HCT116 (cell line): ENCODE measurements around the gene SLCO2B1. TPM values are rescaled to one million over a fixed set of nuclear protein-coding genes. Genes with fewer than 3 reads are reported as not detected.

Experiments
- ATAC-seq: fragments of 200-7000 bp; cut with Tn5 transposase; 2 replicates; pipeline ENCODE4 v1.9.1; 2020; ENCODE audit warnings: mild to moderate bottlenecking, moderate library complexity
- BruUV-seq: library from RNA; stranded (reverse); fragments of 400-500 nt; replicated peaks from 2 replicates; lab custom pipeline; 2021; lab: Mats Ljungman, UMichigan
- CTCF ChIA-PET: fragments of 300-600 bp; sonication (Branson Sonifier 250); formaldehyde crosslinking; loops from one replicate; lab custom pipeline; 2021; ENCODE audit warnings: antibody characterized with exemption; lab: Charles Lee
- POLR2A ChIA-PET: fragments of 300-600, 350-600 bp; sonication (Branson Sonifier 250); formaldehyde crosslinking; loops from one replicate; lab custom pipeline; 2021; ENCODE audit warnings: antibody characterized with exemption; lab: Charles Lee
- RAD21 ChIA-PET, 2 experiments: fragments of 300-600 bp; sonication (Branson Sonifier 250); formaldehyde crosslinking; loops; one replicate each; lab custom pipeline; 2023; ENCODE audit warnings: low total read pairs in 2 of 2; ENCODE audit not compliant: uncharacterized antibody in 2 of 2, unreplicated experiment in 2 of 2, low non-redundant PET in 1 of 2; lab: Charles Lee
- DNase-seq: peaks from one replicate; pipeline ENCODE4 v3.0.0-alpha.2; 2010; ENCODE audit warnings: low read depth, low spot score
- H2AFZ ChIP-seq: fragments of 200-600 bp; shearing (Covaris generic), sonication (generic); 2 replicates; pipeline ENCODE4 v1.6.1; 2017; ENCODE audit warnings: low read depth, mixed run types, mixed read lengths, antibody characterized with exemption, low read length; ENCODE audit not compliant: poor library complexity, severe bottlenecking
- H3K27ac ChIP-seq: 2 replicates; pipeline ENCODE4 v1.5.1; 2012; ENCODE audit warnings: low read depth, low read length
- H3K27me3 ChIP-seq: fragments of 200-600 bp; sonication (generic); 2 replicates; pipeline ENCODE4 v1.6.1; 2016; ENCODE audit warnings: mixed run types, low read length, mixed read lengths; ENCODE audit not compliant: insufficient read depth
- H3K36me3 ChIP-seq, 2 experiments: fragments of 200-500 bp in 1 of 2; fragments of 200-600 bp in 1 of 2; sonication (Bioruptor generic) in 1 of 2; sonication (generic) in 1 of 2; 2 replicates each; pipeline versions ENCODE4 v1.5.1 to v1.6.1; 2014 to 2016; ENCODE audit warnings: low read length in 2 of 2, inconsistent platforms in 1 of 2, mixed read lengths in 1 of 2, mixed run types in 1 of 2; ENCODE audit not compliant: insufficient read depth in 2 of 2, control insufficient read depth in 1 of 2
- H3K4me1 ChIP-seq, 2 experiments: fragments of 200-600 bp in 1 of 2; sonication (generic) in 1 of 2; 2 replicates each; pipeline versions ENCODE4 v1.5.1 to v1.6.1; 2012 to 2017; ENCODE audit warnings: low read length in 2 of 2, inconsistent platforms in 1 of 2, mild to moderate bottlenecking in 1 of 2, mixed read lengths in 1 of 2, mixed run types in 1 of 2, moderate library complexity in 1 of 2; ENCODE audit not compliant: insufficient read depth in 2 of 2, control insufficient read depth in 1 of 2
- H3K4me2 ChIP-seq: fragments of 200-600 bp; sonication (generic); 2 replicates; pipeline ENCODE4 v1.6.1; 2017; ENCODE audit warnings: mixed run types, low read length, mixed read lengths
- H3K4me3 ChIP-seq, 2 experiments: fragments of 200-600 bp in 1 of 2; sonication (generic) in 1 of 2; replicated peaks in 1 of 2; 2 replicates each; pipeline ENCODE4 v1.5.1; 2011 to 2016; ENCODE audit warnings: low read length in 2 of 2, control low read depth in 1 of 2, low read depth in 1 of 2, mild to moderate bottlenecking in 1 of 2, mixed read lengths in 1 of 2, mixed run types in 1 of 2
- H3K79me2 ChIP-seq: fragments of 200-600 bp; sonication (generic); 2 replicates; pipeline ENCODE4 v1.6.1; 2017; ENCODE audit warnings: mild to moderate bottlenecking, mixed run types, low read length, moderate library complexity, mixed read lengths; ENCODE audit not compliant: insufficient read depth
- H3K9ac ChIP-seq: fragments of 200-600 bp; sonication (generic); 2 replicates; pipeline ENCODE4 v1.6.1; 2016; ENCODE audit warnings: low read length, mixed read lengths
- H3K9me2 ChIP-seq: fragments of 200-600 bp; sonication (generic), shearing (Covaris generic); 2 replicates; pipeline ENCODE4 v1.6.1; 2017; ENCODE audit warnings: mixed run types, mild to moderate bottlenecking, moderate library complexity; ENCODE audit not compliant: insufficient read depth
- H3K9me3 ChIP-seq, 2 experiments: fragments of 200-500 bp in 1 of 2; fragments of 200-600 bp in 1 of 2; sonication (Bioruptor generic) in 1 of 2; sonication (generic) in 1 of 2; 2 replicates each; pipeline ENCODE4 v1.6.1; 2014 to 2017; ENCODE audit warnings: low read length in 2 of 2, mixed read lengths in 2 of 2, inconsistent platforms in 1 of 2, low read depth in 1 of 2, mild to moderate bottlenecking in 1 of 2, mixed run types in 1 of 2, moderate library complexity in 1 of 2; ENCODE audit not compliant: control insufficient read depth in 1 of 2, insufficient read depth in 1 of 2
- H4K20me1 ChIP-seq: fragments of 200-600 bp; sonication (generic), shearing (Covaris generic); 2 replicates; pipeline ENCODE4 v1.6.1; 2017; ENCODE audit warnings: mixed run types, mild to moderate bottlenecking, moderate library complexity; ENCODE audit not compliant: insufficient read depth
- ATF3 ChIP-seq: IDR thresholded peaks from 2 replicates; pipeline ENCODE4 v1.6.1; 2012
- CTCF ChIP-seq, 3 experiments: fragments of 200-600 bp in 1 of 3; sonication (generic) in 1 of 3; IDR thresholded peaks in 2 of 3; conservative IDR thresholded peaks in 1 of 3; 2 replicates each; pipeline ENCODE4 v1.5.1; 2012 to 2017; ENCODE audit warnings: low read depth in 2 of 3, low read length in 2 of 3, antibody characterized with exemption in 1 of 3, borderline replicate concordance in 1 of 3, control low read depth in 1 of 3, mild to moderate bottlenecking in 1 of 3, mixed read lengths in 1 of 3, mixed run types in 1 of 3, moderate library complexity in 1 of 3; ENCODE audit not compliant: insufficient read depth in 1 of 3
- ELF1 ChIP-seq: IDR thresholded peaks from 2 replicates; pipeline ENCODE4 v1.6.1; 2012; ENCODE audit warnings: low read depth, borderline replicate concordance
- EZH2 ChIP-seq: fragments of 200-600 bp; sonication (generic); IDR thresholded peaks from 2 replicates; pipeline ENCODE4 v1.6.1; 2017; ENCODE audit warnings: antibody characterized with exemption, mixed run types
- EZH2phosphoT487 ChIP-seq: fragments of 200-600 bp; IDR thresholded peaks from 2 replicates; pipeline ENCODE4 v1.6.1; 2018; ENCODE audit warnings: antibody characterized with exemption, borderline replicate concordance
- FOSL1 ChIP-seq: IDR thresholded peaks from 2 replicates; pipeline ENCODE4 v1.6.1; 2012; ENCODE audit warnings: low read depth
- JUND ChIP-seq: IDR thresholded peaks from 2 replicates; pipeline ENCODE4 v1.6.1; 2012
- POLR2AphosphoS5 ChIP-seq: IDR thresholded peaks from 2 replicates; pipeline ENCODE4 v1.6.1; 2011; ENCODE audit warnings: mild to moderate bottlenecking, low read depth, low read length, moderate library complexity
- RAD21 ChIP-seq: IDR thresholded peaks from 2 replicates; pipeline ENCODE4 v1.6.1; 2012; ENCODE audit warnings: low read depth, mild to moderate bottlenecking
- SRF ChIP-seq: IDR thresholded peaks from 2 replicates; pipeline ENCODE4 v1.6.1; 2012; ENCODE audit warnings: low read depth
- YY1 ChIP-seq: IDR thresholded peaks from 2 replicates; pipeline ENCODE4 v1.6.1; 2011; ENCODE audit warnings: low read length, low read depth, moderate library complexity, mild to moderate bottlenecking; ENCODE audit not compliant: insufficient replicate concordance; ENCODE audit errors: extremely low read depth
- ZFX ChIP-seq: fragments of 450-650 bp; IDR thresholded peaks from 2 replicates; pipeline ENCODE4 v1.6.1; 2017
- ZNF274 ChIP-seq: fragments of 200-500 bp; sonication (Bioruptor generic); IDR thresholded peaks from 2 replicates; pipeline ENCODE4 v1.6.1; 2014; ENCODE audit warnings: mild to moderate bottlenecking, low read depth, low read length, inconsistent platforms
- intact Hi-C: fragments of 100-400 bp; cut with micrococcal nuclease; formaldehyde crosslinking; loops from 2 replicates; pipeline ENCODE4 v1.10.0; 2022
- total RNA-seq: library from RNA; stranded (reverse); gene quantifications from one replicate; pipeline ENCODE4 v1.2.1, GENCODE V29; 2021; ENCODE audit not compliant: unreplicated experiment

SLCO2B1 gene
- total RNA-seq, 1 experiment from 2014 or later, result 0.81 TPM

- no peaks in the 10 kb centered on the region for H3K4me1 ChIP-seq
- H3K79me2 ChIP-seq, result no peaks in the 10 kb centered on the region
- DNase-seq, result no peak
- ChIA-PET POLR2A (no interaction called here), RAD21 (no interaction called here), CTCF (interaction anchor here (1.0 to 1.8 kb wide), 2 partner anchors 14 to 50 kb away, joined by 3 to 6 read pairs; no protein-coding TSS in a partner anchor)
- TF ChIP-seq CTCF (IDR thresholded peaks at IDR 0.05 in 2 of 3, conservative IDR thresholded peaks at IDR 0.05 in 1 of 3; ENCODE audit: borderline replicate concordance in 1 of 3, insufficient read depth in 1 of 3, low read depth in 2 of 3, low read length in 2 of 3) (no peak), YY1 (no peak), POLR2AphosphoS5 (no peak), ZNF274 (no peak), ZFX (no peak), FOSL1 (no peak)
- H3K4me2 ChIP-seq, result no peak overlapping the region
- no peak overlapping the region for H2AFZ ChIP-seq
- no peak for ATAC-seq
- no TSS peak for BruUV-seq
- H3K27ac ChIP-seq, result no peak overlapping the region
- no peak overlapping the region for H3K9ac ChIP-seq
- 0 out of 2 replicates have a peak, but pooled peaks cover 3% of the 10 kb centered on the region for H3K27me3 ChIP-seq
- H3K4me3 ChIP-seq, result no peak overlapping the region
- no peaks in the 10 kb centered on the region for H3K9me3 ChIP-seq
- no peaks in the 10 kb centered on the region for H4K20me1 ChIP-seq
- intact Hi-C loops, result no loop called here
- H3K9me2 ChIP-seq, result no peaks in the 10 kb centered on the region
- no peaks in the 10 kb centered on the region for H3K36me3 ChIP-seq
These were observed 39.9 kb downstream of the SLCO2B1 start for GRCh38 chr11:75190652-75191329.

- no peaks in the 10 kb centered on the region for H3K36me3 ChIP-seq
- no peak for DNase-seq
- no peak overlapping the region for H3K4me3 ChIP-seq
- no peaks in the 10 kb centered on the region for H4K20me1 ChIP-seq
- H2AFZ ChIP-seq, result no peak overlapping the region
- no peaks in the 10 kb centered on the region for H3K9me3 ChIP-seq
- no peaks in the 10 kb centered on the region for H3K4me1 ChIP-seq
- CTCF ChIA-PET, result interaction anchor here (1.0 to 1.8 kb wide), 2 partner anchors 14 to 51 kb away, joined by 3 to 6 read pairs; no protein-coding TSS in a partner anchor
- H3K4me2 ChIP-seq, result no peak overlapping the region
- POLR2A ChIA-PET, result no interaction called here
- no peak for ATAC-seq
- RAD21 ChIA-PET, result no interaction called here
- H3K9ac ChIP-seq, result no peak overlapping the region
- H3K9me2 ChIP-seq, result no peaks in the 10 kb centered on the region
- H3K27me3 ChIP-seq, result 0 out of 2 replicates have a peak, but pooled peaks cover 3% of the 10 kb centered on the region
- H3K27ac ChIP-seq, result no peak overlapping the region
- BruUV-seq, result no TSS peak
- no peaks in the 10 kb centered on the region for H3K79me2 ChIP-seq
- intact Hi-C loops, result no loop called here
- TF ChIP-seq POLR2AphosphoS5 (no peak), EZH2phosphoT487 (no peak), YY1 (no peak), ELF1 (no peak), JUND (no peak), EZH2 (no peak), ZNF274 (no peak), RAD21 (no peak), SRF (no peak), CTCF (IDR thresholded peaks at IDR 0.05 in 2 of 3, conservative IDR thresholded peaks at IDR 0.05 in 1 of 3; ENCODE audit: borderline replicate concordance in 1 of 3, insufficient read depth in 1 of 3, low read depth in 2 of 3, low read length in 2 of 3) (no peak), ATF3 (no peak)
These were observed 40.4 kb downstream of the SLCO2B1 start for GRCh38 chr11:75191330-75191717.
